ENCODE measurements around the gene MAPRE3. TPM values are rescaled to one million over a fixed set of nuclear protein-coding genes. Genes with fewer than 3 reads are reported as not detected.

The MAPRE3 gene
- total and polyA plus RNA-seq, 11 donors = 27.4 to 65.0 (median 42.3) TPM

GRCh38 chr2:27000228-27000627, 29.8 kb downstream of the MAPRE3 start:
- DNase-seq (no peak), ATAC-seq (no peak)
- Histone ChIP-seq H3K4me1 (peaks cover 0 to 10% (median 0%) of the 10 kb centered on the region in 12 donors), H3K36me3 (peaks cover 0 to under 1% (median 0%) of the 10 kb centered on the region in 9 donors), H3K9me3 (no peaks in the 10 kb centered on the region), H3K27me3 (no peaks in the 10 kb centered on the region), H3K4me3 (no peak overlapping the region), H3K27ac (no peak overlapping the region)
- 67 to 78% (median 71%) methylated on average over 4 of the region's 4 CpGs for WGBS, 4 donors
- TF ChIP-seq POLR2A (IDR thresholded peaks at IDR 0.05) (no peak), CTCF (IDR thresholded peaks at IDR 0.05) (no peak)
- intact Hi-C loops (cut with DNase I) = no loop called here

- H3K27me3 ChIP-seq = no peaks in the 10 kb centered on the region
- no peak overlapping the region for H3K4me3 ChIP-seq
- intact Hi-C loops (cut with DNase I) = no loop called here
- 94 to 97% (median 97%) methylated on average over 2 of the region's 2 CpGs for WGBS, 4 donors
- H3K27ac ChIP-seq = no peak overlapping the region
- TF ChIP-seq CTCF (IDR thresholded peaks at IDR 0.05) (no peak), POLR2A (IDR thresholded peaks at IDR 0.05) (no peak)
- DNase-seq (no peak), ATAC-seq (no peak)
- no peaks in the 10 kb centered on the region for H3K9me3 ChIP-seq
- H3K4me1 ChIP-seq = peaks cover 0 to 10% (median 0%) of the 10 kb centered on the region in 12 donors
- no peaks in the 10 kb centered on the region for H3K36me3 ChIP-seq
These were observed 30.6 kb downstream of the MAPRE3 start for GRCh38 chr2:27000995-27001394.

- Histone ChIP-seq H3K4me1 (peaks cover 0 to 12% (median 2%) of the 10 kb centered on the region in 12 donors), H3K9me3 (no peaks in the 10 kb centered on the region), H3K27me3 (no peaks in the 10 kb centered on the region), H3K36me3 (no peaks in the 10 kb centered on the region), H3K4me3 (no peak overlapping the region), H3K27ac (no peak overlapping the region)
- intact Hi-C loops (cut with DNase I) = no loop called here
- ATAC-seq (no peak), DNase-seq (no peak)
- 65 to 70% (median 69%) methylated on average over 5 of the region's 5 CpGs for WGBS, 4 donors
- no peak for TF ChIP-seq POLR2A (IDR thresholded peaks at IDR 0.05)
- TF ChIP-seq CTCF (IDR thresholded peaks at IDR 0.05) = no peak
These were observed 31.5 kb downstream of the MAPRE3 start for GRCh38 chr2:27001950-27002349.

GRCh38 chr2:27003007-27003406, 32.6 kb downstream of the MAPRE3 start:
- DNase-seq (no peak), ATAC-seq (no peak)
- Histone ChIP-seq H3K27ac (no peak overlapping the region), H3K36me3 (no peaks in the 10 kb centered on the region), H3K27me3 (no peaks in the 10 kb centered on the region), H3K4me1 (peaks cover 0 to 15% (median 9%) of the 10 kb centered on the region in 12 donors), H3K4me3 (no peak overlapping the region), H3K9me3 (no peaks in the 10 kb centered on the region)
- TF ChIP-seq POLR2A (IDR thresholded peaks at IDR 0.05) (no peak), CTCF (IDR thresholded peaks at IDR 0.05) (no peak)
- WGBS, 4 donors = 88 to 98% (median 93%) methylated on average over 2 to 4 of the region's 4 CpGs
- intact Hi-C loops (cut with DNase I) = no loop called here
